GM19452 (cell line): ENCODE results near the gene METTL21C.

Source experiments
- ATAC-seq: cut with Tn5 transposase; IDR thresholded peaks from one replicate; pipeline ENCODE4 v1.9.1; 2021; ENCODE audit not compliant: unreplicated experiment

Gene METTL21C

DNA sequence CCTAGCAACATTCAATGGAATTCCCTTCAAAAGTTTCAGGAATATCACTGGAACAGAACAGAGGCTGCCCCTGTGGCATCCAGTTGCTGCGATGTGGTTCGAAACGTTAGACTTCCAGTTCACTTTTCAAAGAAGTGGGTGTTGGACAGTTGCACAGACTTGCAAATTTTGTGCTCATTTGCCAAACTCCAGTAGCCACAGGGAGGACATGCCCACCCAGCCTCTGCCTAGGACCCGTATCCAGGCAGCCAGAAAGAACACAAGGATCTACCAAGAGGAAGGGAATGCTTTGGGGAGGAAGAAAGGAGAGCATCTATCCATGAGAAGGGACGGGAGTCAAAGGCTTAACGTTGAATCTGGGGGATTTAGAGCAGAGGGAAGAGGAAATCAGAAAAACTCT, at the start of gene METTL21C:
Gene METTL21C, minus strand, starts transcription at position 108 of the 400 bp plus-strand sequence. CDS start 546 bp downstream, outside the sequence.
- no peak for ATAC-seq

DNA sequence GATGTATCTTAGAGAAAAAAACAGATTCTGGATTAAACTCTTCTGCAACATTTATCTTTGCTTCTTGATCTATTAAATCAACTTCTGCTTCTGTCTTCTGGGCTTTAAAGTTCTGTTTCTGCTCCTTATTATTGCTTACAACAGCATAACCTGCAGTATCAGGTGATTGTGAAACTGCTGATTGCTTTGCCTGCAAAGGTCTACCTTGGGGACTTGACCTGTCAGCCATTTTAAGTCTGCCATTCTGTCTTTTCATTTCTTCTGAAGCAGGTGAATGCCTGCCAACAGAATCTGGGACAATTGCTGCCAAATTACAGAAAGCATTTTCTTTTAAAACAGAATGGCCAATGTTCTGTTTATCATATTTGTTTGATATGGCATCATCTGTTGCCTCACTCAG, 47.7 kb upstream of the METTL21C start:
- no peak for ATAC-seq

DNA sequence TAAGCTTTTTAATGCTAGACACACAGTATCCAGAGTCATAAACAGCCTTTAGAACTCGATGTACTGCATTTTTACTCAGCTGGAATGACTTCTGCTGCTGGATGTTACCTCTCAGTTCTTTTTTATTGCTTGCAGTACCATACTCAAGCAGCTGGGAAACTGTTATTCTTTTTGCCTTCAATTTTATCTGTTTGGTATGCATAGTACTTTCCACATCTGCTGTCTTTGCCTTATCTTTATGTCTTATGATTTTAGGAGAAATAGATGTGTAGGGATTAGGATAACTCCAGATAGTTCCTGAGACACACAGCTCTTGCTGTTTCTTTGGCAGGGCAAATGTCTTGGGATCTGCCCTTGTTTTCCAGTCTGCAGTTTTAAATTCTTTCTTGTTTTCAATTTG, 47.3 kb upstream of the METTL21C start:
- ATAC-seq, result no peak

DNA sequence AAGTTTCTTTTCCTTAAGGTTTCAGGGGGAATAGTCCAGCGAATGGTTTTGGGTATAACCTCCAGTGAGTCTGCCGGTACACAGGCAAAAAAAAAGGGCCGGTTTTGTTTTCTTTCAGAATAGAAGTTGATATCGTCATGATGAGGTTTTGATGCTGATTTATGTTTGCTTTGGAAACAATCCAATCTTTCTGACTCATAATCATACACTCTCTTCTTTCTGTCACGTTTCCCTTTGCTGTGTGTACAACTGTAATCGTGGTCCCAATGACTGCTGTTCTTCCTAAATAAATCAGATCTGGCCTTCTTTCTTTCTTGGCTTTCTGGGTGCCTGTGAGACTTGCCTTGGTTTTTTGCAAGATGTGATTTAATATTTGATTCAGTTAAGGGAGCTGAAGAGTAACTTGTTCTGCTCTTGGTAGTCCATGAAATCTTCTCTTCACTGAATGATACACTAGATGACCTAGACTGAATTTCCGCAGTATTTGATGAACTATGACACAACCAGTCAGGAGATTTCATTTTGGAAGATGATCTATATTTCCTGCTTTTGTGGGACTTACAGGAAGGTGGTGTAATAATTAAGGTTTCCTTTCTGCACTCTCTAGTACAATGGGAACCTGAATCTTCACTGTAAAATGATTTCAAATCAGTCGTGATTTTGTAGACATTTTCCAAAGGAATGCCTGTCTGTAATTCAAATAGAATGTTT, 34.9 kb upstream of the METTL21C start:
- no peak for ATAC-seq

DNA sequence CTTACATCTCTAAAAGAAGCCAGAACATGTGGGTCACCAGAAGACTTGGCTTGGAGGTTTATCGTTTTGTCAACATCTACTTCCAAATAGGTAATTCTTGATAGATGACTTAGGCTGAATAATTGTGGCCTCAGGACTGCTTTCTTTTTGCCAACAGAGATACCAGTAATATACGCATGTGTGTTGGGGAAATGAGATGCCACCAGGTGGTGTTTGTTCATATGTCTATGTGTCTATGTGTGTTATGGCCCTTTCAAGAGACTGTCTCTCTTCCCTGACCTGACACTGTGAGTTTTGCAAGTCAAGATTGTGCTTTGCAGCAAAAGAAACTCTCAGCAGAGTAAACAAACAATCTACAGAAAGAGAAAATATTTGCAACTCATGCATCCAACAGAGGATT, 31.6 kb upstream of the METTL21C start:
- ATAC-seq, result no peak

DNA sequence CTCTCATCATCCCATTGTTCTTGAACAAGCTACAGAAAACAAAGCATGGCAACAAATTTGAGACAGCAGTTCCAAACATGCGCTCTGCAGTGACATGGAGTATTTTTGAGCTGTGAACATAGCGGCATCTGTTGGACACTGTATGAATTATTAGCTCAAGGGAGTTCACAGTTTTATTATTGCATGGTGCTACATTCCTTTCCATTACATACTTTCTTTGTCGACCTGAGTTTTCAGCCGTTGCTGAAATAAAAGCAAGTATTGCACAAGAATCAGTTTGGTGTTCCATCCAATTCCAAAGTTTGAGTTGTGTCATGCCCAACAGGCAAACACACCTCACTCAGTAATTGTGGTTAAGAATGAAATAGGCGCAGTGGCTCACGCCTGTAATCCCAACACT, 30.1 kb upstream of the METTL21C start:
- ATAC-seq, result no peak

DNA sequence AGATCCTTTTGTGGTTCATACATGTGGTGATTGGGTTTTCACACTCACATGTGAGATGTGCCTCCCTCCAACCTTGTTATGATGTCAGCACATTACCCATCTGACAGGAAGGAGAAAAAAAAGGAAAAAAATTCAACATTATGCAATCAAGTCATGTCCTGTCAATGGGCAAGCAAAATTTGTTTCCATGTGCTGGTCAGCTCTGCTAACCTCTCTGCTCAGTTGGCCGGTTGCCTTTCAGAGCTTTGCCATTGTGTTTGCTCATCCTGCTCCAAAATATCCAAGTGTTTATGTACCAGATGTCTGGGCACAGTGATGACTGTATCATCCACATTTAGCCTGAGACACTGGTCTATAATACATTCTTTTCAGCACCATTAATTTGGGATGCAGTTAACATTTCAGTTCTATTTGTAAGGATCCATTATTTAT, 27.0 kb upstream of the METTL21C start:
- no peak for ATAC-seq

DNA sequence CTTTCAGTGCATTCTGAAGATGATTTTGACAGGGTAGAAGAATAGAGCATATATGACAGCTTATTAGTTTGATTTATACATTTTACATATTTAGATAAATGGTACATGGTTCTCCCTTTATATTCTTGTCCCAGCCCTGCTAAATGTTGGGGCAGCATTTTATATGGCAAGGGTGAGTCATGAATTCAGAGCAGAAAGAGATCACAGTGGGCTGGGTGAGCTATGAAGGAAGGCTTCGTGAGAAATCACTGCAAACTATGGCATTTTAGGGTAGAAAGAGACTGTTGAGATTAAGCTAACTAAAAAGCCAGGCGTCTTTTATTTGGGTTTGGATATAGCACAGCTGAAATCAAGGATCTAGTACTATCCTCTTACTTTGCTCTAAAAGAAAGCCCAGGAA, 23.9 kb upstream of the METTL21C start:
- no peak for ATAC-seq

DNA sequence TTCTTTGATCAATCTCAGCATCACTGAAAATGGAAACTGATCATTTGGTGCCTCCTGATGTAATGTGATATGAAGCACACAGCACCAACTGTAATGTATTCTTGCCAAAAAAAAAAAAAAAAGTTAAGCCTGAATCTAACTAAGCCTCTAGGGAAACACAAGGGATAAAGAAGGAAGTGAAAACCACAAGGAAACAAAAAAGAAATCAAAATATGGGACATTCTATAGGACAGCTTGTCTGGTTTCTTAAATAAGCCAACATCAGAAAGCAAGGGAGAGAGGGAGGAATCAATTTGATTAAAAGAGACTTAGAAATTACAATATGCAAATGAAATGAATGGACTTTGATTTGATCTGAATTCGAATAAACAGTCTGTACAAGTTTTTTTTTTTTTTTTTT, 20.6 kb upstream of the METTL21C start:
- no peak for ATAC-seq

DNA sequence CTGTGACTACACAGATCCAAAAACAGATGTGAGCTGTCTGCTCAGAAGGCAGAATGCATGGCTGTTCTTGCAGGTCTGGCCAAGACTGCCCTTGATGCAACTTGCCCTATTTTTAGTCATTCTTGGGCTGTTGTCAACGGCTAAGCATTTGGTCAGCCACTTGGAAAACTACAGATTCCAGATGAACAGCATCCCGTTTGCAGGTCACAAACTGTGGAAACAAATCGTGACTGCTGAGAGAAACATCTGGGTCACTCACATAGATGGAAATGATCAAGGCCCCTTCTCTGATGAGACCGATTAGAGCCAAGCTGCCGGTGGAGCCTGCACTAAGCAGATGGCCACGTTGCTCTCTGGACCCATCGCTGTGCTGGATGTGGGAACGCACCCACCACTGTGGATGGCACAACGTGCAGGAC, 15.4 kb upstream of the METTL21C start:
- no peak for ATAC-seq

DNA sequence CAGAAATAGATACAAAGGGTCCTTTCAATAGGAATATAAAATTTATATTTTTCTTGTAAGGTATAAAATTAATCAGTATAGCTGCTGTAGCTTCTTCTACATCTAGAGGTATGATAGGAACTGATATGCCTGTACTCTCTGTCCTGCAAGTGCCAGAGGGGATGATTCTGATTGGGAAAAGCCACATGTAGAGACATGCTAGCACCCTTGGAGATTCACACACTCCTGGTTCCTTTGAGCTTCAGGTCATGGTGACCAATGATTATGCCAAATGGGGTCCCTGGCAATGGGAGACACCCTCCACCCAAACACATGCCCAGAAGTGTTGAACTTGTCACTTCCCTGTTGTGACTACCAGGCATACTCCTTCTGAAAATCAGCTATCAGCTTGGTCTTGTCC, 14.7 kb upstream of the METTL21C start:
- ATAC-seq, result no peak

DNA sequence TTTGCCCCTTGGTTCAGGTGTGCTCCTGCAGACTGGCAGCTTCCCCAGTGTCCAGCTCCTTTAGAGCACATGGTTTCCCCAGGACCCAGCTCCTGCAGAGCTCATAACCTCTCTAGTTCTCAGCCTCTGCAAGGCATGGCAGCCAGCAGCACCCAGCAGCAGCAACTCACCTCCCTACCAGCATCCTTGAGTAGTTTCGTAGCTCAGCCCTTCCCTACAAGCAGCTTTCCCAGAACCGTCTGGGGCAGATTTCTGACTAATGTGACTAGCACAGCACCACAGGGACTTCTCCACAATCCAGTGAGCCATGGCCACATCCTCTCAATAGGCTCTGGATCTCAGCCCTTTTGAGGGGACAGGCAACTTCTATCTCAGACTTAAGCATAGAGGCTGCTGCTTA, 14.1 kb upstream of the METTL21C start:
- ATAC-seq, result no peak

DNA sequence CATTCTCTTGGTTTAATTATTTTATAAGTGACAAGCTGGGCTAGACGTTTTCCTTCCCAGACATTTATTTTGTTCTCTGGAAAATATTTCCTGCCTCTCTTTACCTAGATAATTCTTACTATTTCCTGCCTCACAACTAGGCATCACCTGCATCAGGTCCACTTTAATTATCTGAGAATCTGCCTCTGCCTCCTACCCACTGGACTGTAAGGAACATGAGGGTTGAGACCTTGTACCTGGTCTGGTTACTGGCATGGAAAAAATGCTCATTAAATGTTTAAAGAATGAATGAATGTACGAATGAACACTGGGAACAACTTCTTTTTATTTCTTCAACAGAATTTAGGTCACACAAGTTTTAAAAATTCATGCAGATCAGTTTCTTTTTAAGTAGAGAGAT, 13.4 kb upstream of the METTL21C start:
- no peak for ATAC-seq

DNA sequence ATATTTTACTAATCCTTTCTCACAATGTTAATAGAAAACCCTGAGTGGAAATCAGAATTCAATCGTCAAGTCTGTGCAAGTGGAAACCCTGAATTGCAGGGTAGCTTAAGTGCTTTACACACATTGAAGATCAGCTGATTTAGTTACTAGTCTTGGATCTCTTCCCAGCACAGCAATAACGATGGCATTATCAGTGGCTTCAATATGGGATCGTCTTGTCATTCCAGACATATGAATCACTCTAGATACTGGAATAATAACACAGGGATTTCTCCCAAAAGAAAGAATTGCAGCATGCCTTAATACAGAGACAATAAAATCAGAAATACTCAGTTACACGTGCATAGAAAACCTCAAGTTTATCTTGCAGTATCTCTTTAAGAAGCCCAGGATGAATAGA, 12.6 kb upstream of the METTL21C start:
- ATAC-seq, result no peak

DNA sequence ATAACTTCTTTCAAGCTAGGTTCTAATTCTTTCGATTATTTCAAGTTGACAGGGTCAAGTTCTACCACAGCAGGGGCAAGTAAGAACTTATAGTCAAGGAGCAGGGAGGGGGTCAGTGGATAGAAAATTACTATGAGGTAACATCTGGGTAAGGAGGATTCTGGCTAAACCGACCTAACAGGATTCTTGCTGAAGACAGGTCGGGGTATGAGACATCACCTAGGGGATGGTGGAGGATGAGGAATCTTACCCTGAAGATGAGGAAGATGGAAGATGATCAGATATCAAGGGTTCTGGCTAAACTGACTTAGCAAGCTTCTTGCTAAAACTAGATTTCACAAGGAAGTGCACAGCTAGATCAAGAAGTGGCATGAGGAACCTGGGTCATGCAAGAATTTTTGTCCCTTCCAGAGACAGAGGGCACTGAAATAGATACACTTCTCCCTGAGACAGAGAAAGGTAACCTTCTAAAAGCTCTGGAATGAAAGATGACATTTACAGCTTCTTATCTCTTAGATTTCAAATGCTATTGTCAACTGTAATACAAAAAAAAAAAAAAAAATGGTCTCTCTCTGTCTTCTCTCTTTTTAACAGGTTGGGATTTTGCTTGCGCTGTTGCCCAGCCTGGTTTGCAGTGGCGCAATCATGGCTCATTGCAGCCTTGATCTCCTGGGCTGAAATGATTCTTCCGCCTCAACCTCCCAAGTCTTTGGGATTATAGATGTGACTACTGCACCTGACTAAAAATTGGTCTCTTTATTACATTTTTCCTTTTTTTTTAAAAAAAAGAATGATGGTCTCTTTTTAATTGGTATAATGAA, 9.6 kb upstream of the METTL21C start:
- no peak for ATAC-seq

DNA sequence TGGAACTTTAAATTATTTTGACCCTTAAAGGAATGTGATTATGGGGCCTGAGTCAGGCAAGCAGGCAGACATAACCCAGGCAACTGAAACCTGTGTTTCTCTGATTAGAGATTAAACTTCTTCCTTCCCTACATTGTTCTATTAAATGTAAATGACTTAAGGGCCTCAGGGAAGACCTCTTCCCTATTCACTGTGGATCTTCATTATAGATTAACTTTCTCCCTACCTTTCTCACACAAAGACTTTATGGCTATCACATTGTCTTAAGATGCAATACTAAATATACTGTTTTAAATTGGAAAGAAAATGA, 8.8 kb upstream of the METTL21C start:
- ATAC-seq, result no peak

DNA sequence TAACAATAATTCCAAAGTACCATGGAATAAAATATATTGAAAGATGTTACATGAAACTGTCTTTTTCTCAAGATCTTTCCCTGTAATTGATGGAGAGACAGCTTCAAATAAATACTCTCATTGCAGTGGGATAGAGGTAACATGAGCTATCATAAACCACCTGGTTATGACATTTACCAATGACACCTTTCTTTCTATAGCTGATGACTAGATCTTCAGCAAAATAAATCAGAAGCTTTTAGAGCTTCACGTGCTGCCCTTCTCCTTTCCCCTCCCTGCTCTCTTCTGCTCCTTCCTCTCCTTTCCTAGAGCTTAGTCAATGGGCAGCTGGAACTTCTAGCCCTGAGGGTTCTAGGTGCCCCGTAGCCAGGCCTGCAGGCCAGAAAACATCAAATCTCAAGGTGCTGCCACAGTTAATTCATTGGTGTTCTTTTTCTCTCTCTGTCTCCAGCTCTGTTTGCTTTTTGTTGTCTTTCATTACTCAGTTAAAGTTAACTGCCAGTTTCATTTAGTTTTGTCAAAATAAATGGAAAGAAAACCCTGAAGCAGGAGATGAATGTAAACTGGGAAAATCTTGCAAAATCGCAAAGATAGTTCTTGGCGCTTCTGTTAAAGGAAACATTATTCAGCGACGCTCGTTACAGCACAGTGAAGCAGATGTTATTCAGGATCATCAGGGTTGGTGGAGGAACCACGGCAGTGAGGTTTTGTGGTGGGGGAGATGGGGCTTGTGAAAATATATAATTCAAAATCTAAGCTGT, 8.3 kb upstream of the METTL21C start:
- no peak for ATAC-seq

DNA sequence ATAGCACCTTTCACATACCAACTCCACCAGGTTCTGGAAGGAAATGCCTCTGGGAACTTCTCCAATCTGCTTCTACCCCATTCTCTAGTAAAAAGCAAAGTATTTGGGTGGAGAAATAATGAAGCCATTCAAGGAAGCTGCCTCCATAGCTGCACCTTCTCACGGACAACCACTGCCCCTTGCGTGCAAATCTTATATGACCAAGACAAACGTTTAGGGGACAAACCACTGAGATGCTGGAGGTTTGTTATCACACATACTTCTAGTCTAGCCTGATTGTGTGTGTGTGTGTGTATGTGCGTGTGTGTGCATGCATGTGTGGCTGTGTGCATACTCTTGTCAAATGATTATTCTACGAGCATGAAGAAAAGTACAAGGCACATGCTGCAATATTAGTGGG, 6.5 kb upstream of the METTL21C start:
- no peak for ATAC-seq

DNA sequence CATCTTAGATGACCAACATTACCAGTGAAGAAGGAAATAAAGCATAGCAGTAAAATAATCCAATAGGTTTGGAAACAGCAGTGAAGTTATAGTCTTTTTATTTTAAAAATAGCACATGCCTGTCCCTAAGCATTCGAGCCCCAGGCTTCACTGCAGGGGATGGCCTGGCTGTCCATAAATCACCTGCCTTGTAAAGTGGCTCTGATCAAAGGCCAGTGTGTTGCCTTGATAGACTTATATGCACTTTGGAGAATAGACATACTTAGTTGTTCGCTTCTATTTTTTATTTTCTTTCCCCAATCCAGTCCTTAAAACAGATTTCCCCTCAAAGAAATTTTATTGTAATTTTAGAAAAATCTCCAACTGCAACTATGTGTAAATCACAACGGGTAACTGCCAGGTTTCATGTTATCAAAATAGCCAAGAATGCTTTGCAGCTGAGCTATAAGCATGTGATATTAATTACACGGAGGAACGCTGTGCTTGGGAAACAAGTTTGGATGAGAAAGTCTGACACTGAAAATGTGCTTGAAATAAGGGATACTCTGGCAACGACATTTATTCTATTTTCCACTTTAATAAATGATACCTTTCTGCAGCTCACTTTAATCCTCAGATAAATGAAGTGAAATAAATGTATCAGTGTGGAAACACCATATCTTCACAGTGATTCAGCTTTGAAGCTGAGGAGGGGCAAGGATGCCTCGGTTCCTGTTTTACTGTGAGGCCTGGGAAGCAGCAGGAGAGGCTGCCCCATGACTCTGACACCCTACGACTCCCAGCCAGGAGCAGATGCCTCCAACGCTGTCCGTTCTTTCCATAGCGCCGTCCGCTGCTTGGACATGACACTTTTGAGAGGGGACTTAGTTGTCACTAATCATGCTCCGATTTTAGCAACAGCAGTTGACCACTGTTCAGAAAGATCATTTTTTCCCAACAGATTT, 5.5 kb upstream of the METTL21C start:
- no peak for ATAC-seq

DNA sequence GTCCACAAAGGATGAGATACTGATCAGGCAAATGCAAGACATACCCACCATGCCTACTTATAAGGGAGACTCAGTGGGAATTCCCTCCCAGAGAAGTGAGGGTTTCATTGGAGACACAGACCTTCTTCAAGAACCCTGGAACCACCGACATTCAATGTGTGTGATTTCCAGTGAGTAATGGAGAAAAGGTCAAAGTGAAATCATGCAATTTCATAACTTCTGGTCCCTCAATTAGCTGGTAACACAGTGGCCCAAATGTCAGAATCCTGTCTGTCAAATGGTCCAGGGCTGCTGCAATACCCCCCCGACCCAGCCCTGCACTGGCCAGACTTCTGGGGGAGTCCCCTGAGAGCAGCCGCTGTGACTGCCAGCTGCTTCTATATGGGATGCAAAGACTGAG, 4.7 kb upstream of the METTL21C start:
- no peak for ATAC-seq

DNA sequence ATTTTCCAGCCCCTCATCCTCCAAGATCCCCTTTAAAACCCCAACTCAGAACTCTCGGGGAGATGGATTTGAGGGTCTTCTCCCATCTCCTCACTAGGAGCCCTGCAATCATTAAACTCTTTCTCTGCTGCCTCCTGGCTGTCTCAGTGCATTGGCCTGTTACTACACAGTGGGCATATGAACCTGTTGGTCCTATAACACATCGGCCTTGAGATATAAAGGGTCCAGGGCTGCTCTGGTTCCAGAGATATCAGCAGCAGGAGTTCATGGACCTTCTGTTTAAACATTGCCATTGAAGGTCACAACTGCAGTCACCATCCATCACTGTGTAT, 3.8 kb upstream of the METTL21C start:
- ATAC-seq, result no peak
